HG03342 (cell line): ENCODE results near the gene MCM10.

Source experiments
- ATAC-seq: cut with Tn5 transposase; IDR thresholded peaks from one replicate; pipeline ENCODE4 v1.9.1; 2021; ENCODE audit warnings: mild to moderate bottlenecking, moderate library complexity; ENCODE audit not compliant: unreplicated experiment

MCM10 gene

GRCh38 chr10:13163859-13164258, 2.5 kb downstream of the MCM10 start:
- ATAC-seq, result no peak

GRCh38 chr10:13165177-13165576, 3.8 kb downstream of the MCM10 start:
- no peak for ATAC-seq

GRCh38 chr10:13167568-13167967, 6.2 kb downstream of the MCM10 start:
- no peak for ATAC-seq

- no peak for ATAC-seq
Observed at GRCh38 chr10:13168781-13169180, 7.4 kb downstream of the MCM10 start.

- ATAC-seq, result no peak
Observed at GRCh38 chr10:13173616-13174015, 12.3 kb downstream of the MCM10 start.

GRCh38 chr10:13180788-13181187, 19.4 kb downstream of the MCM10 start:
- ATAC-seq, result no peak

GRCh38 chr10:13182424-13182823, 21.1 kb downstream of the MCM10 start:
- ATAC-seq, result no peak

GRCh38 chr10:13183625-13184024, 22.3 kb downstream of the MCM10 start:
- ATAC-seq, result peak; percentile 80

GRCh38 chr10:13184276-13184675, 22.9 kb downstream of the MCM10 start:
- ATAC-seq, result no peak

- no peak for ATAC-seq
Observed at GRCh38 chr10:13184730-13185514, 23.6 kb downstream of the MCM10 start.

- no peak for ATAC-seq
Observed at GRCh38 chr10:13187135-13187534, 25.8 kb downstream of the MCM10 start.

GRCh38 chr10:13188593-13188992, 27.2 kb downstream of the MCM10 start:
- no peak for ATAC-seq

- ATAC-seq, result no peak
Observed at GRCh38 chr10:13189961-13190360, 28.6 kb downstream of the MCM10 start.

GRCh38 chr10:13190816-13191215, 29.5 kb downstream of the MCM10 start:
- no peak for ATAC-seq

- ATAC-seq, result no peak
Observed at GRCh38 chr10:13191362-13191761, 30.0 kb downstream of the MCM10 start.

GRCh38 chr10:13193637-13194036, 32.3 kb downstream of the MCM10 start:
- ATAC-seq, result no peak

- ATAC-seq, result no peak
Observed at GRCh38 chr10:13195016-13195415, 33.7 kb downstream of the MCM10 start.

- ATAC-seq, result no peak
Observed at GRCh38 chr10:13201132-13201531, 39.8 kb downstream of the MCM10 start.

- no peak for ATAC-seq
Observed at GRCh38 chr10:13206091-13206490, 44.7 kb downstream of the MCM10 start.

- no peak for ATAC-seq
Observed at GRCh38 chr10:13206546-13207443, 45.4 kb downstream of the MCM10 start.

- ATAC-seq, result no peak
Observed at GRCh38 chr10:13213163-13213562, 51.8 kb downstream of the MCM10 start.

GRCh38 chr10:13218878-13219277, 57.5 kb downstream of the MCM10 start:
- ATAC-seq, result no peak
